Fibroblast of gingiva (primary cell): ENCODE data around the gene MAML3.

Experiments
- DNase-seq: peaks from one replicate; pipeline ENCODE4 v3.0.0-alpha.2; 2011; ENCODE audit warnings: low read depth

Gene MAML3

DNA sequence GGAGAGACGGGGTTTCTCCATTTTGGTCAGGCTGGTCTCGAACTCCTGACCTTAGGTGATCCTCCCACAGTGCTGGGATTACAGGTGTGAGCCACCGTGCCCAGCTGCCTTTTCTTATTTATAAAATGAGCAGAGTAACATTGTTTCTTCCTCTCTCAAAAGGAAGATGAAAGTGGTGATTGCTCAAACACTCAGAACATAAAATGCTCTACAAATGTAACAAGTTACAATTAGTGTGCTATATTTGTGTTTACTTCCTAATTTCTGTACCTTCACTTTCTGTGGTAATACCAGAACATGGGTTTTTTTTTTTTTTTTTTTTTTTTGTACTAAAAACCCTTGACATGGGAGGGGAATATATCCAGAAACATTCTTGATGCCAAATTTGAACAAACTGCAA, 290.5 kb downstream of the MAML3 start:
- no peak for DNase-seq

DNA sequence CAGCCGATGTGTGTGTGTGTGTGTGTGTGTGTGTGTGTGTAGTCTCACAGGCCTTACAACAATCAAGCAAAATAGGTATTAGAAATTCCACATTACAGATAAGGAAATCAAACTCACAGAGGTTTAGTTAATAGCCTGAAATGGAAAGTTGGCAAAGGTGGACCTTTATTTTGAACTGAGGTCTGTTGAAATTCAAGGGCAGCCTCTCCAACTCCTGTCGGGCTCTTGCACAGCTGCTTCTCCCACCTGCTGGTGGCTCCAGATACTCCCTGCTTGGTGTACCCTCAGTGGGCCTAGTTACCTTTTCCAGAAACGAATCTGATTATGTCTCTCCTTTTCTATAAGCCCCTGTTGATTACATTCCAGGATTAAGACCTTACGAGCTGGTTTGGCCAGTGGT, 292.5 kb downstream of the MAML3 start:
- no peak for DNase-seq

- DNase-seq = no peak
Observed at GRCh38 chr4:139860435-139861024, 293.5 kb downstream of the MAML3 start.

DNA sequence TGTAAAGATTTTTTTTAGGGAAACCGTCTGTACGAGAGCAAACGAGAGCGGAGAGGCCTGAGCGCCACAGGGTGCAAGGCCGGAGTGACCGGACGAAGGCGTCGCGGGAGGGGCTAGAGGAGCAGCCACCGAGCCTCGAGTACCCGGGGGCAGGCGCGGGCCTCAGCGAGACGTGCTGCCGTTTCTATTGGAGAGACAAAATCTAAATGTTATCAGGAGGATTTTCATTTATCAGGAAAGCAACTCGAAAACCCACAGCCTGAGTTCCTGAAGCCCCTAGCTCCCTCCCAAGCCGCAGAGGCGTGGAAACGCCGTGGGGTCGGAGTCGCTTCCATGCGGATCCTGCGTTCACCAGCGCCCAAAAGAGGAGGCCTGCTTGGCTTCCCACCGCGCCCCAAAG, 294.1 kb downstream of the MAML3 start:
- DNase-seq = no peak

DNA sequence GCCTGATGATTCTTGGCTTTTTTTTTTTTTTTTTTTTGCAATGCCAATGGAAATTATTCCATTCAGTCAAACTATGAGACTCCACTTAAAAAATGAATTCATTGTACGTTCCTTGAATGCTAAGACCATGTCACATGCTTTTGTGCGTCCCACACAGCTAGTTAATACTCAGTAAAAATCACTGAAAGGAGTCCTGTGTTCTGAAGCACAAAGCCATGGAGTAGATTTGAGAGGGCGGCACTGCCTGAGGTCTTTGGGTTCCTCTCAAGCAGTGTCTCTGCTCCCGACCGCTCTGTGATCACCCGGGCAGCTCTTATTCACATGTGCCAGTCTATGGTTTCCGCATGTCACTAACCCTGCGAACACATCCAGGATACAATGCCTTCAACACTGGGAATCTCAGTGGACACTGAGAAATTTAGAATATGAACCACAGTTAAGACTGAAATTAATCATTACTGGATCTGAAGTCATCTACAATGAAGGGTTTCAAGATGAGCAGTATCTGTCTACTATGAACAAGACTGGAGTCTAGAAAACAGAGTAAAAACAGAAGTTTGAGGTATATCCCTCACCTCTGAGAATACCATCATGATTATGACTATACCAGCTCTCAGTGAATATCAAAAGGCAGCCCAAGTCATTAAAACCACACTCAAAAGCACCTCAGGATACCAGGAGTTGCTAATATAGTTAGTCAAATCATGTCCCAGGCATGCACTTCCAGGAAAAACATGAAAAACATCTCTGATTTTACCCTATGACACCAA, 295.4 kb downstream of the MAML3 start:
- no peak for DNase-seq

DNA sequence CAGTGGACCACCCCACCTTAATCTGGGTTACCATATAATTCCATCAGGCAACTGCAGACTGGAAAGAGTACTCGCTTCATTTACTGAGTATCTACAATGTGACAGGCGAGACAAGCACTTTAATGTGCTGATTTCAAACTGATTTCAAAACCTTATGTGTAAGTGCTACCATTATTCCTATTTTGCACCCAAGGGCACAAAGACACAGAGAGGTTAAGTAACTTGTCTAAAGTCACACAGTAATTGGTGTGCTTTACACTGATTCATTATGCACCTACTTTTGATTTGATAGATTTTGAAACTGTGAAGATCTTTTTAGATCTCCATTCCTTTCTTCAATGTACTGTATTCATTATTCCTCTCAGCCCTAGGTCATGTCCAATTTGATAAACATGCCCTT, 296.0 kb downstream of the MAML3 start:
- DNase-seq = no peak

DNA sequence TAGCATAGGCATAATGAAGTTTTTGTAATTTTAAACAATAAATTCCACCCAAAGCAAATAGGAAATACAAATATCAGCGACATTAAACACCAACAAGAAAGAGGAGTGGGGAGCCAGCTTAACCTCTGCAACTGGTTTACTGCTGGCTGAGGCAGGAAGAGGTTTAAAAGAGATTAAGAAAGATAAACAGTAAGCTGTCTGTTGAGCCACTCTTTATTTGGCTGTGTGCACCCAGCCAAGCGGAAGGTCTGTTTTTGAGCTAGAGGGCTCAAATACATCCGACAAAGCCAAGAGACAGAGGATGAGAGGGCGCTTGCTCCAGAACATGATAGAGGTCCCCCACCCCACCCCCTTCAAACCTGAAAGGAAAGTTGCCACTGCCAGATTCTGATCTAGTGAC, 297.0 kb downstream of the MAML3 start:
- no peak for DNase-seq

DNA sequence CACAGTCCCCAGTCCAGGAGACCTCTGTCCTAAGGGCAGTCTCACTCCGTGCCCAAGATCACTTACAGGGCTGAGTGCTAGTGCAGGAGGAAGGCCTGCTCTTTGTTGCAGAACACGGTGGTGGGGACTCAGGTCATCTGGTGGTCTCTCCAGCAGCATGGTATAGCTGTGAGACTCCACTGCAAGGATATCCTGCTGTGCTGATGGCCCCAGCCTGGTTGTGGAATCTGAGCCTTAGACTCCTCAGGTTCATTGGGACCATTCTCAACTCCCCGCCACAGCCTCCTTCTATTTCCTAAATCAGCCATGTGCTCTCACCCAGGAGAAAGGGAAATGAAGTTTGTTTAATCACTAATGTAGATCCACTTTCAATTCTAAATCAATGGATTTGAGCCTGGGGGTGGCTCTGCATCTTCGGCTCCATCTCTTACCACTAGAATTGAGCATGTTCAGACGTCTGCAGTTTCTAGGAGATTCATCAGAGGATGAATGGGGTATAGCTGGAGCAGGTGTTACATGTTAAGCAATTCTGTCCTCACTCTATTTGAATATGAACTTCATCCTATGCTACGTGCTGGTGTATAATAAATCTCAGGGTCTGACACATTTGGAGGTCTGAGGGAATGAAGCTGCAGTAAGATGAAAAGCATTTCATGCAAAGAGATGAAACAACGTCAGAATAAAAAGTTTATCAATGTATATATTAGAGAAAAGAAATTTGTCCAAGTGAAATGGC, 299.1 kb downstream of the MAML3 start:
- no peak for DNase-seq

- DNase-seq = no peak
Observed at GRCh38 chr4:139853309-139853708, 300.7 kb downstream of the MAML3 start.

- DNase-seq = no peak
Observed at GRCh38 chr4:139852612-139853269, 301.2 kb downstream of the MAML3 start.

- DNase-seq = no peak
Observed at GRCh38 chr4:139851639-139852038, 302.3 kb downstream of the MAML3 start.

- no peak for DNase-seq
Observed at GRCh38 chr4:139851133-139851532, 302.9 kb downstream of the MAML3 start.

DNA sequence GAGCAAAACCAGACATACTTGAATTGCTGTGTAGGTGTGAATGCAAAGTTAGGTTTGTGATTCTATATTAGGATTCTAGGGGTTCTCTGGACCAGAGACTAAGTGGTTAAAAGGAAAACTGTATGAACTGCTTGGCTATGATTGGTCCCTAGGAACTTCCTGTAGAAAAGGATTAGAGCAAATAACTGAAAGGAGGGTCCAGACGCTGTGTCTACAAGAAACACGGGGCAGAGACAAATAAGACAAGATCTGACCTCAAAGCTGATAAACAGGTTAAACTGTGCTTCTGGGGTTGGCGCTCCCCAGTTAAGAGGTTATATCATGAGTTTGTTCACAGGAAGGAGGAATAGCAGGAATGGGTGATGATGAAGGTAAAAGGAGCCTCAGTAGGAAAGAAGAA, 304.8 kb downstream of the MAML3 start:
- DNase-seq = no peak

DNA sequence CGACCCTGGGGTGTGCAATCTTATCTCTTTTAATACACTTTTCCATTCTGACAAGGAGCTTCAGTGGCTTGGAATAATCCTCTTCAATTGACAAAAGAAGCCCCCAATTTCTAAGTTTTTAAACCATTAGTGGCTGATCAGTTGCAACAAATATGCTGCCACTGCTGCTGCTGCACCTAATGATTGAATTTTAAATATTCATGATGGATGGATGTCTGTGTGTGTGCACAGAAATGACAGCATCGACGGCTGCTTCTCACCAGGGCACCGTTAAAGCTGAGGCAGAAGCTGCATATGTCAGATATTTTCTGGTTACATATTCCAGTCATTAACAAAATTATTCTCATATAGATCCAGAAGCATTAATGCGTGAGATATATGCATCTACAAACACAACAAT, 306.0 kb downstream of the MAML3 start:
- DNase-seq = no peak

DNA sequence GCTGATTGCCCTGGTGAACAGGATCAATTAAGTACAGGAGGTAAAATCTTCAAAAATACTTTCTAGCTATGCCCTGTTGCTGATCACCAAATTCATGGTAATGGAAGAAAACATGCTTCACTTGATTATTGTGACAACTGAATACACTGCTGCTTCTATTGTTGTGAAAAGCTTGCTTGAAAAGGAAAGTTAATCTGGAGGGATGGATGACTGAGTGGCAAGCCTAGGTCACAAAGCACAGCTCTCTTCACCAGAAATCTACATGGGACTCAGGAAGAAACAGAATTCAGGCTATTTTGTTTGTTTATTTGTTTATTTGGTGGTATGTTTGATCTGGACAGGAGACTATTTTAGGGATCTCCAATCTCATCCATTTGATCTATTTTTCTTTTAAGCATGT, 306.4 kb downstream of the MAML3 start:
- no peak for DNase-seq

DNA sequence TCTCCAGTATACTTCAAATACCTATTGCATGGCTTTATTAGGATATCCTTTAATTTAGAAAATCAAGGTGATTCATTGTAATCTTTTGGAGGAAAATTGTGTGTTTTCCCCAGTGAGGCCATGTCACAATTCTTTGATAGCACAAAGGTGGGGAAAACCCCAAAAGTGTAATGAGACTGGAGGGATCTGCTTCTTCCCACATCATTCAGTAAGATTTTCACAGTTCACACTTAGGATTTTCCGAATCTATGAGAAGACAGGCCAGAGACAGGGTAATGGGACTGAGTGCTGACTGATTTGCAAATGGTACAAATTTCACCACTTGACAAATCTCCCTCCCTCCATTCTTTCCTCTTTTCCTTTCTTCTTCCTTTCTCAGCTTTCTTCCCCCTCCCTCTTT, 307.2 kb downstream of the MAML3 start:
- no peak for DNase-seq

DNA sequence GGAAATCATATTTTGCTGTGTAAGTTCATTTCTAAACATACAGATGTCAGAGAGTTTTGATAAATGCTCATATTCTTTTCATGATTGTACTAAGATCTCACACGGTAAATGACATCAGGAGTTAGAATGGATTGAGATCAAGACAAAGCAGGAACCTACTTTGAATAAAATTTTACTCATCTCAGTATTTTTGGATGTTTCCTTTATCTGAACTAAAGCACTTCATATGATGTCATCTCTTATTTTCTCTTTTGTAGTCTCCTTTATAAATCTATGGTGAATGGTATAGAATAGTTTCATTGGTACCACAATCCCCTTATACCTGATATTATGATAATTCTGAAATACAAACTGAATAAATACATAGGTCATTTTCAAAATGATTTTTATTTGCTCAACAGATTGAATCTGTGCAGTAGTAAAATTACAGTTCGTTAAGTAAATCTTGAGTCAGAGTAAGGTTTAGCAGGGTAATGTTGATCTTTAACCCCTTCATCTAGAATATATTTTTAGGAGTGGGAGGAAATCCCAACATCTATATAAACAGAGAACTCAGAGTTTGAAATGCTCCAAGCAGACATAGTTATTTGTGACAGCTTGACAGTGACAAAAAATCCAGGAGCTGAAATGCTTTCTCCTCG, 308.4 kb downstream of the MAML3 start:
- DNase-seq = no peak

- no peak for DNase-seq
Observed at GRCh38 chr4:139844459-139845036, 309.4 kb downstream of the MAML3 start.

DNA sequence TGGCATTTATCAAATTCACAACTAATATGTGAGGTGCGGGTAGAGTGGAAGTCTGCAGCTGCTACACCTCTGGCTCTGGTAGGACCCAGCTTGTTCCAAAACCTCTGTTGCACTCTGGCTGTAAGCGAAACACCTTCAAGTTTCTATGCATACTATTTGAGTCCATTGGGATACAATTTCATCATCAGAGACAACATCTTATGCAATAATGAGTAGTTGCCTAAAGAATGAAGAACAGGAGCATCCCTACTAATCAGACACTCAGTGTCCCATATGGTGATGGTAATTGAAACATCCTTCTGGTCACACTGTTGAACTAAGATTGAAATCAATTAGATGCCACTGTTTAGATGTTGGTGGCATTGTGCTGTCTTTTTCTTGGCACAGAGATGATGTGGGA, 309.9 kb downstream of the MAML3 start:
- DNase-seq = peak; percentile 29

GRCh38 chr4:139843641-139844040, 310.3 kb downstream of the MAML3 start:
- DNase-seq = no peak

DNA sequence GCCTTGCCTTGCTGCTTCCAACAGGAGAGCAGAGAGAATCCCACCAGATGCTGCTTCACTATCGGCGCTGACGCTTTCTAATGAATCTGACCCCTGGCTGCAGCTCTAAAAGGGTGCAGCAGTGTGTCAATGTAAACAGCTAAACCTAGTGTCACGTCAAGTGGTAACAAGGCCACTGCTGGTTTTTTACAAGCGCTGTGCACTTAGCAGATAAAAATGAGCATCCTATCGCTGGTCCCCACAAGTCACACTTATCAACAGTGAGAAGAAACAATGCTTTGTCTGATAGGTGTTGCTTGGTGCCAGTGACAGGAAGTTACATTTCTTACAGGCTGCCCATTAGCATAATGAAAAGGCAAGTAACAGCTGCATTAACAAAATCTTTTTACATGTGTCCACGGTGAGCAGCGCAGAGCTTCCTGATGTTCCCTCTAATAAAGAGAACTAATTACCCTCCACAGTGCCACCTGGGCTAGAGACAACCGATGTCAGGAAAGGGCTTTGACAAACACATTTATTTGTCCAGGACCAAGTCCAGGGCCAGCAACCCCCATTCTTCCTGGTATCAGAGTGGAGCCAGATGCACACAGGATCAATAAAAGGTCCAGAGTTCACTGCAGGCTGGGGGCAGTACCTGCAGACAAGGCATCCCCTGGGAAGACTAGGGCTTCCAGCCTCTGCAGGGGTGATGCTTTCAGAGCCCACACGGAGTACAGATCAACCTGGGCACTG, 312.4 kb downstream of the MAML3 start:
- DNase-seq = no peak
